HL-60/S4 treated with phorbol 12-myristate 13-acetate at 8.2 ng/mL for 4 days and 3 days (cell line): Measurements from ENCODE around the gene ABCC3.

Experiments used
- in situ Hi-C: fragments of 300-500 bp; cut with MboI; formaldehyde crosslinking; loops from 2 replicates; pipeline ENCODE4 v1.15.0; 2022; ENCODE audit warnings: low sequenced_read_pairs

ABCC3 gene

GRCh38 chr17:50634224-50634914, at the start of gene ABCC3:
ABCC3 (plus strand) TSS chr17:50634881; CDS start chr17:50634937, 56 bp downstream.
- in situ Hi-C loops: no loop called here

GRCh38 chr17:50585346-50585745, 49.3 kb upstream of the ABCC3 start:
- in situ Hi-C loops: no loop called here

DNA sequence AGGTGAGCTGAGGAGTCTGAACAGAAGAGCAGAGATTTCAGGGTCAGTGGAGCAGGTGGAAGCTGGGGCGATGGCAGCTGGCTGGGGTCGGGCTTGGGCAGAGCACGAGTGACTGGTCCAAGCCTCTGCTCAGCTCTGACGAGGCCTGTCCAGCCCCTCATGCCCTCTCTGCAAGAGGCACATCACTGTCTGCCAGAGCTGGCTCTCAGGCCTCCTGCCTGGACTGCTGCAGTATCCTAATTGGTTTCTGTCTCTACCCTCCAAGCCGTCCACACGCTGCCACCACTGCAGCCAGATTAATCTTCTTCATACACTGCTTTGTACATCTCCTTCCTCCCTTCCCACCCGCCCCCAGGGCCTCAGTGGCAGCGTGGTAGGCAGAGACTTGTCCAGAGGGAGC, 48.8 kb upstream of the ABCC3 start:
- in situ Hi-C loops: no loop called here

GRCh38 chr17:50586421-50587247, 48.0 kb upstream of the ABCC3 start:
- in situ Hi-C loops: no loop called here

- in situ Hi-C loops: no loop called here
Measured at GRCh38 chr17:50587571-50587970, 47.1 kb upstream of the ABCC3 start.

DNA sequence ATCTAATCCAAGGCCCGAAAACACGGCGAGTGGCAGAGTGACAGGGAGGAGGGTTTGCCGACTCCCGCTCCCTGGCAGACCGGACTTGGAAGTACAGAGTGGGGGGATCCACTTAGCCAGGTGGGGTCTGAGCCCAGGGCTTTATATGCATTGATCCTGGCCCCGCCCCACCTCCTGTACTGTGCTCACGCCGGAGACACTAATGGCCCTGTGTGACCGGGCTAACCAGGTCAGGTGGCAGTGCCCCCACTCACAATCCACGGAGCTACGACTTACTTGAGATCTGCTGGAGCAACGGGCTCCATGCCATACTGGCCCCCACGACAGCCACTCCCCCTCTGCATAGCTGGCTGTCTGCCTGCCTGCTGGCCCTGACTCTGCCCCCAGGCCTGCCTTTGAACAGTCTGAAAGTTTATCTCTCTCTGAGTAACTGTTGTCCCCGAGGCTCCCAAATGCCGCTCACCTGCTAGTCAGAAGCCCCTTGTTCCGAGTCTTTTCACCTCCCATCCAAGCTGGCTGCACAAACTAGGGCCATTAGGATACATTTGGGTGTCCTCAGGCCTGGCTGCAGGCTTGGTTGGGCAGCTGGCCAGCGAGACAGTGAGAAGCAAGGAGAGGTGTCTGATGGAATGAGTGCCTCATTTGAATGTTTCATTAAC, 46.2 kb upstream of the ABCC3 start:
- in situ Hi-C loops: no loop called here

DNA sequence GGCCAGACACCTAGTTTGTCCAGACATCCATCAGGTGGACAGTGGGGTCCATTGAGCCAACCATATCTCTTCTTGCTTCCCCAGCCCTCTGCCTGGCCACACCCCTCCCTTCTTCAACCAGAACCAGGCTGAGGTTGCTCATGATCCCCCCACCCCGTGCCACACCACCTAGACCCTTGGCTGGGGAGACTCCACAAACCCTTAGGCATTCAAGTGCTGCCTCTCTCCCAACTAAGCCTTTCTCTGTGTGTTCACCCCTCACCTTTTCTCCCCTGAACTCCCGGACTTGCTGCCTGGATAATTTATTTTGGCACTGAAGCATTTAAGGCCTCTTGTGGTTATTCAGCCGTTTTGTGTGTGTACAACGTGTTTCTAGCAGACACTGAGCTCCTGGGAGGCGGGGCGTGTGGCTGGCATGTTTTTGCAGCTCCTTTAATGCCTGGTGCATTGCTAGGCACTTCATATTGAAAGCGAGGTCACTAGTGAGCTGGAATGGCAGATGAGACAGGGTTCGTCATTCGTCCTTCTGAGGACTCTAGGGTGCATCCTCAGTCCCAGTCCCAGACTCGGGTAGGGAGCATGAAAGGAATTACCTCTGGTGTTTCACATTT, 45.5 kb upstream of the ABCC3 start:
- in situ Hi-C loops: no loop called here

GRCh38 chr17:50590946-50591737, 43.5 kb upstream of the ABCC3 start:
- in situ Hi-C loops: no loop called here

GRCh38 chr17:50593321-50593720, 41.4 kb upstream of the ABCC3 start:
- in situ Hi-C loops: no loop called here

GRCh38 chr17:50594128-50594823, 40.4 kb upstream of the ABCC3 start:
- in situ Hi-C loops: no loop called here

- in situ Hi-C loops: no loop called here
Measured at GRCh38 chr17:50594892-50595291, 39.8 kb upstream of the ABCC3 start.

DNA sequence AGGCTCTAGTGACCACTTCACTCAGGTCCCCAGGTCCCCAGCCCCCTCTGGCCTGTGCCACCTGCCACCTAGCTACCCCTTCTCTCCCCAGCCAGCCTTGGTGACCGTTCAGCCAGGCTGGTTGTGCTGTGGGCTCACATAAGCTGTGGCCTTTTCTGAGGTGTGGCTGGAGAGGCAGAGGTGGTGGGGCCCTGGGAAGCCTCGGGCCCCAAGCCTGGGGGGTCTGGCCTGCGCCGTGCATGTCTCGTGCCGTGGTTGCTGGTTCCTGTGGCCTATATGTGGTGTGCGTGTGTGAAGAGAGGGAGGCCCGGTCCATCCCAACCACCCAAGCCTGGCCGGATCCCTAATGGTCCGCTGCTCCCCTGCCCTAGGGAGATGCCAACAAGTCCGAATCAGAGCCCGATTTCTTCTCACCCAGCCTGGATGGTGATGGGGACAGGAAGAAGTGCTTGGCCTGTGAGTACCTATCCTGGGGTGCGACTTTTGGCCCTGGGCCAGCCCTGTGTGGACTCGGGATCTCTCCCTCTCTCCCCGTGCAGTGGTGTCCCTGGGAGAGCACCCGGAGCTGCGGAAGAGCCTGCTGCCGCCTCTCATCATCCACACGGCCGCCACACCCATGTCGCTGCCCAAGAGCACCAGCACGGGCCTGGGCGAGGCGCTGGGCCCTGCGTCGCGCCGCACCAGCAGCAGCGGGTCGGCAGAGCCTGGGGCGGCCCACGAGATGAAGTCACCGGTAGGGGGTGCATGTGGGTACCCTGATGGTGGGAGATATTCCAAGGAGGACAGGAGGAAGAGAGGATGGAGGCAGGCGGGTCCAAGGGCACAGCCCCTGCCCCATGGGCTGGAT, 38.3 kb upstream of the ABCC3 start:
- in situ Hi-C loops: no loop called here

GRCh38 chr17:50598487-50598886, 36.2 kb upstream of the ABCC3 start:
- in situ Hi-C loops: no loop called here

GRCh38 chr17:50599606-50600005, 35.1 kb upstream of the ABCC3 start:
- in situ Hi-C loops: no loop called here

GRCh38 chr17:50601823-50602375, 32.8 kb upstream of the ABCC3 start:
- in situ Hi-C loops: no loop called here

DNA sequence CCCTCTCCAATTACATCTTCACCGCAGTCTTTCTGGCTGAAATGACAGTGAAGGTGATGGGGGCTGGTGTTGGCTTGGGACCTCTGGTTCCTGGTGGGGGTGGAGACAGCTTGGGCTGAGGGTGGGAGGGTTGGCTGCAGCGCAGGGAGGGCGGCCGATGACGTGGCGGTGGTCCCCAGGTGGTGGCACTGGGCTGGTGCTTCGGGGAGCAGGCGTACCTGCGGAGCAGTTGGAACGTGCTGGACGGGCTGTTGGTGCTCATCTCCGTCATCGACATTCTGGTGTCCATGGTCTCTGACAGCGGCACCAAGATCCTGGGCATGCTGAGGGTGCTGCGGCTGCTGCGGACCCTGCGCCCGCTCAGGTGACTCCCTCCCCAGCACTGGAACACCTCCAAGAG, 31.8 kb upstream of the ABCC3 start:
- in situ Hi-C loops: no loop called here

DNA sequence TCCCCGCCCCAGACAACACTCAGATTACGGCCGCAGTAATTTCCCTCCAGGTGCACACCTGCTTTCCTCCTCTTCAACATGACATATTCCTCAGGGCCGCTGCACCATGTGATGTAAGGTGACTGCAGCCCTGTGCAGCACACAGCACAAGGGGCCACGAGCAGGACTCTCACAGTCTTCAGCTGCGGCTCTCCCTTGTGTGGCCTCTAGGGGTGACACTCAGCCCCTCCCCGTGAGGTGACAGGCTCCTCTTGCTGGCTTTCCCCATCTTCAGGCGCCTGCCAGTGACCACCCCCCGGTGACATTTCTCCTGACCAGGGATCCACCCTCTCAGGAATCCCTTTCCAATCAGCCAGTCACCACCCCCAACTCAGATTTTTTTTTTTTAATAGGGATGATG, 31.3 kb upstream of the ABCC3 start:
- in situ Hi-C loops: no loop called here

DNA sequence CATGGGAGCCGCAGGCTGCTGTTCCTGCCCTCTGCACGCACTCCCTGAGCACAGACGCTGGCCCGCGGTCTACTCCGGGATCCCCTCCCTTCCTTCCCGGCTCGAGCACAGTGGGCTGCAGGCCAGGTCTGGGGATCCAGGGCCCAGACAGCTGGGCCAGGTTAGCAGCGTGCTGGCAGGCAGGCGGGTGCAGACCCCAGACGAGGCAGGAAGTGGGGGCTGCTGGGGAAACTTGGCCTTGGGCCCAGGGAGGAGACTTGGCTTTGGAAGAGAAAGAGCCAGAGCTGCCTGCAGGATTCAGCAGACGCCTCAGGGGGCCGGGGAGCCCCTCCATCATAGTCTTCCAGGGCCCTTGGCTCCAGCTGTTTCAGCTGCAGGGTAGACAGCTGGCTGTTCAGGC, 30.2 kb upstream of the ABCC3 start:
- in situ Hi-C loops: no loop called here

DNA sequence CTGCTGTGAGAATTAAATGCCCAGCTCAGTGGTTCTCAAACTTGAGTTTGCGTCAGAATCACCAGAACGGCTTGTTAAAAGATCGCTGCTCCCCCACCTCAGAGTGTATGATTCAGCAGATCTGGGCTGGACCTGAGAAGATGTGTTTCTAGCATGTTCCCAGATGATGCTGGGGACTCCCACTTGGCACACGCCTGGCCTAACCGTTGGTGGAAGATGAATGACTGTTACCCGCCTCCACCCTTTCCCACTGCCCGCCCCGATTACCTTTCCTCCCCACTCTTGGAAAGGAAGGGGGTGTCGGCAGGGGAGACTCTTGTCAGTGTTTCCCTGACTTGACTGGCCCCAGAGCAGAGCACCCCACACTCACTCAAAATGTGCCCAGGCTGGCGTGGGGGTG, 29.3 kb upstream of the ABCC3 start:
- in situ Hi-C loops: no loop called here
